GM19035 (cell line): ENCODE measurements around the gene CTAG1B.
"Not testable (repeated sequence)": the region's sequence is repeated elsewhere in the genome, so short reads cannot be mapped to it uniquely, and the experiment has no call there.

Experiments used
- ATAC-seq: cut with Tn5 transposase; IDR thresholded peaks from one replicate; pipeline ENCODE4 v1.9.1; 2021; ENCODE audit not compliant: unreplicated experiment

Gene CTAG1B

GRCh38 chrX:154628960-154629359, 9.9 kb upstream of the CTAG1B start:
- ATAC-seq = not testable (repeated sequence)

DNA sequence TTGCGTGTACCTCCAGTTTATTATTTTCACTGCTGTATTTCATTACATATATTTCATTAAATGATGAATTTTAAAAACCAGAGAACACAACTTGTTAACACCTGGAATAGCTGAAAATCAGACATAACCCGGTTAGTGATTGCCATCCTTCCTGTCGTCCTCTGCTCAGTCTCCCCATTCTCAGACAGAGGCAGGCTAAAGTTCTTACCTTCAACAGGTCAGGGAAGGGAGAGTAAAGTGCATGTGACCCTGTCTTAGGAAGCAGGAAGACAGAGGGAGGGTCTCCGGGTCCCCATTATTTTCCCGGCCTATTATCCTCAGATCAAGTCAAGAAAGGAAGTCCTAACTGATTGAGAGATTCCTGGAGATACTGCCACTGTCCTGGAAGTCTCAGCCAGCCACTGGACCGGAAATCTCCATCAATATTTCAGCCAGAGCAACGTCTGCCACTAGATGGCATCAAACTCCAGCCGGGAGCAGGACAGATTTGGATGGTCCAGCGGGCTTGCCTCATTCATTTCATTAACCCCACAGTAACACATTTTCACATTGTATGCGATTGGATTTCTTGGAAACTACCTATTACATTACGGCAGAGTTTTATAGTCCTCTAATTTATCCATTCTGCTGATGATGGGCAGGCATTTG, 1.8 kb upstream of the CTAG1B start:
- not testable (repeated sequence) for ATAC-seq

GRCh38 chrX:154613586-154613985, 5.5 kb downstream of the CTAG1B start:
- not testable (repeated sequence) for ATAC-seq

- ATAC-seq = not testable (repeated sequence)
These were observed 7.9 kb downstream of the CTAG1B start for GRCh38 chrX:154611146-154611545.

GRCh38 chrX:154608823-154609222, 10.3 kb downstream of the CTAG1B start:
- not testable (repeated sequence) for ATAC-seq

DNA sequence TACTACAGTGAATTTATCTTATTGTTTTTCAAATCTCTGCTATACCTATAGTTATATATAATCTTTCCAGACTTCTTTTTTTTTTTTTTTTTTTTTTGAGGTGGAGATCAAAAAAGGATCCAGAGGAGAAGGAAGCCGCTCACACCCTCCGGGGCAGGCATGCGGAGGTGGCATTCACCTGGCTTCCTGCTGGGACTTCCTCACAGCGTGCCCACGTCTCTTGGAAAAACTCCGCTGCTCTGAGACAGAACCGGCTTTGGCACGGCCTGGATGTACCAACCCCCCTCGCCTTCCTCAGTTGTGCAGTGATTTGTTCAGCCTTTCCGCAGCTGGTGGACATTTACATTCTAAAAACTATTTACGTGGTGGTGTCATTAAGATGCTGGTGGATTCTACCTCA, 11.1 kb downstream of the CTAG1B start:
- not testable (repeated sequence) for ATAC-seq

DNA sequence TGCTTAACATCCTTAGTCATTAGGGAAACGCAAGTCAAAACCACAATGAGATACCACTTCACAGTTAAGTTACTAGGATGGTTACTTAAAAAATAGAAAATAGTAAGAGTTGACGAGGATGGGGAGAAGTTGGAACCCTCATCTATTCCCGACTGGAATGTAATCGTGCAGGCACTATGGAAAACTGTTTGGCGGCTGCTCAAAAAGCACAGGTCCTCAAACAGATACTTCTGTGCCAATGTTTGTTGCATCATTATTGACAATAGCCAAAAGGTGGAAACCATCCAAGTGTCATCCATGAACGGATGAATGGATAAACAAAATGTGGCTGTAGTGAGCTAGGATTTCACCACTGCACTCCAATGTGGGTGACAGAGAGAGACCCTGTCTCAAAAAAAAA, 11.7 kb downstream of the CTAG1B start:
- ATAC-seq = no peak

DNA sequence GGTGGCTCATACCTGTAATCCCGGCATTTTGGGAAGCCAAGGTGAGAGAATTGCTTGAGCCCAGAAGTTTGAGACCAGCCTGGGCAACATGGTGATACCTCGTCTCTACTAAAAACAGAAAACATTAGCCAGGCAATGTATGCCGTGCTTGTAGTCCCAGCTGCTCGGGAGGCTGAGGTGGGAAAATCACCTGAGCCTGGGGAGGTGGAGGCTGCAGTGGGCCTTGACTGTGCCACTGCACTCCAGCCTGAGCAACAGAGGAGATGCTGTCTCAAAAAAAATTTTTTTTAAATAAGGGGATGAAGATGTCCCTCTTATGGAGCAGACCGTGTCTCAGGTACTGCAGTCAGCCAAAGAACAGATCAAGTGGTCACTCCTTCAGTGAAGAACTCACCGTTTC, 13.5 kb downstream of the CTAG1B start:
- ATAC-seq = no peak

DNA sequence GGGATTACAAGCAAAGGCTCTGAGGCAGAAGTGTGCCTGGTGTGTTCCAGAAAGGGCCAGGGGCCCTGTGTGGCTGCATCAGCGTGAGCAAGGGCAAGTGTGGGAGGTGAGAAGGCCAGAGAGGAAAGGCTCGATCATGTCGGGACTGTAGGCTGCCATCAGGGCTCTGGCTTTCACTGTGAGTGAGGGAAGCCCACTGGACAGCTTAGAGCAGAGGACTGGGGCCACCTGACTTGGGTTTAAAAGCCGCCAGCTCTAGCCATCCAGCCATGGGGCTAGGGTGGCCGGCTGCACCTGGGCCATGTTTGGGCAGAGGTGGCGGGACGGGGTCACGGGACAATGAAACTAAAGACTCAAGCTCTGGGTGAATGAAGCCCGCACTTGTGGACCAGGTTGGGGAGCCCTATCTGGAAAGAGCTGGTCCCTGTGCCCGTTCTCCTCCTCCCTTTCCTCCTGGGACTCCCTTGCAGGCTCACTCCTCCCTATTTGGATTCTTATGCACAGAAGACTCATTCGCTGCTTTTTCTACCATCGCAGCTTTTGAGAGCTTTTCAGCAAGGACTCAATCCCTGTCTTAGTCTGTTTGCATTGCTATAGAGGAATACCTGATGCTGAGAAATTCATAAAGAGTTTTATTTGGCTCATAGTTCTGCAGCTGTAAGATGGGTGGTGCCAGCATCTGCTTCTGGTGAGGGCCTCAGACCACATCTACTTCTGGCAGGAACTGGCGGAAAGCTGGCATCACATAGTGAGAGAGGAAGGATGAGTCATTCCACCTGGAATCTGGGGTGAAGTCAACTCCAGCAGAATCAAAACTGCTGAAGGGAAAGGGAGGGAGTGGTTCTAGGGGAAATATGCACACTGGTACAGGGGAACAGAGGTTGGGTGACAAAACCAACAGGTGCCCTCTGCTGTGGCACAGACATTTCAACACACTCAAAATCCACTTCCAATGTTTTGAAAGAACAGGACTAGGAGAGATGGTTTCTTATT, 15.3 kb downstream of the CTAG1B start:
- ATAC-seq = no peak

GRCh38 chrX:154602766-154603437, 16.2 kb downstream of the CTAG1B start:
- no peak for ATAC-seq

DNA sequence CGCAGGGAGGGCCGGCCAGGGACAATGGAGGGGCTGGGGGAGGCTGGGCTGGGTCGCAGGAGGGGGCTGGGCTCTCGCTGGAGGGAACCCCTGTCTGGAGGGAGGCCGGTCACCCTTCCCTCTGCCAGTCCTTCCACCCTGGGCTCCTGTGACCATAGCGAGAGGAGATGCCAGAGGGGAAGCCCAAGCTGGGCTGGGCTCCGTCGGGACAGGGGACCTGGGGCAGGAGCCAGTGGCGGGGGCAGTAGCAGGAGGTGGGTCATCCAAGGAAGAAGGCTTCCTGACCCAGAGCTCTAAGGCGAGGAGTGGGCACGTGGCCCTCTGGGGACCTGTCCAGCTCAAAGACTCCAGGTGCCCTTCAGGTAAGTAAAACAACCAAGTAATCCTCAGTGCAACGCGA, 16.9 kb downstream of the CTAG1B start:
- ATAC-seq = no peak

- ATAC-seq = no peak
These were observed 18.2 kb downstream of the CTAG1B start for GRCh38 chrX:154600759-154601374.

DNA sequence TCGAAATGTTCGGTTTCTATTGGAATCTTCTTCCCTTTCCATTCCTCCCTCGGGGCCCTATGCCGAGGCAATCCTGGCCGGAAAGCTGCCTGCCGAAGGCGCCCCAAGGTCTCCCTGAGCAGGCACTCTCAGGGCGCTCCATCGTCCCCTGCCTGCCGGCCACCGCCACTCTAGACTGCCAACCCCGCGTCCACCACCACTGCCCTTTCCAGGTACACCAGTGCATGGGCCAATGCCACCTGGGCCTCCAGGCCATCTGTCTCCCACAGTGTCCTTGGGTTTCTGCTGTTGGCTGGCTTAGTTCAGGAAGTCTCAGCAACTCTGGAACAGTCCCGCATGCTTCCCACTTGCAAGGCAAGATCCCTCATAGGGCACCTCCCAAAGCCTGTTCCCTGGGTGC, 19.6 kb downstream of the CTAG1B start:
- no peak for ATAC-seq

- no peak for ATAC-seq
These were observed 20.4 kb downstream of the CTAG1B start for GRCh38 chrX:154598656-154599055.

DNA sequence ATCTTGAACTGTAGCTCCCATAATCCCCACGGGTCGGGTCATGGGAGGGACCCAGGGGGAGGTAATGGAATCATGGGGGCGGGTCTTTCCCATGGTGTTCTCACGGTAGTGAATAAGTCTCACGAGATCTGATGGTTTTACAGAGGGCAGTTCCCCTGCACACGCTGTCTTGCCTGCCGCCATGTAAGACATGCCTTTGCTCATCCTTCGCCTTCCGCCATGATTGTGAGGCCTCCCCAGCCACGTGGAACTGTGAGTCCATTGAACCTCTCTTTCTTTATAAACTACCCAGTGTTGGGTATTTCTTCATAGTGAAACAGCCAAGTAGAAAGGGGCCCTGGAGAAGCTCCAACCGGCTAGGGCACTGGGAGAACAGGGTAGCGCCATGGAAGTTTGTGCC, 21.9 kb downstream of the CTAG1B start:
- ATAC-seq = no peak

DNA sequence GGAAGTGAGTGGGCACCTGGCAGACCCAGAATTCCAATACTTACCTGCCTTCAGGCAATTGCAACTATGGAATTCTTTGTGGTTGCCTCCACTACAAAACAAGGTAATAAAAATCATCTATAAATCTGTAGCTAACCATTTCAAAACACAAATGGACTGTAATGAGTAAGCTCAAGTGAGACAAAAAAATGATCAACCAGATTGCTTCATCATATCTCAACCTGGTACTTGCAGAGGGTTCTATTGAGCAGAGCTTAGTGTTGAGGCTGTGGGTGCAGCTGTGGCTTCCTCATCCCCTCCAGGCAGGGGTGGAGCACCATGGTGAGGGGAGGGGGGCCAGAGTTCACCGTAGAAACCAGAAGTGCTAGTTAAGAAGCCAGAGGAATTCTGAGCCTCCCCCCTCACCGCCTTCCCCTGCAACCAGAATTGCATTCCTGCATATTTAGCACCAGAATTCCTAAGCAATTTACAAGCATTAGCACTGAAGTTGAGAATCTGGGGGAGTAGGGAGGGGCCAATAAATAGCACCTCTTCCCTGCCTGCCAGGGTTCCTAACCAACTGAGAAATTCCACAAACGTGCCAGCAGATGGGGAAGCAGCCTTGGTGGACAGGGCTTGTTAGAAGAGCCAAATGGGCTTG, 22.7 kb downstream of the CTAG1B start:
- ATAC-seq = no peak

- no peak for ATAC-seq
These were observed 23.4 kb downstream of the CTAG1B start for GRCh38 chrX:154595559-154596249.

DNA sequence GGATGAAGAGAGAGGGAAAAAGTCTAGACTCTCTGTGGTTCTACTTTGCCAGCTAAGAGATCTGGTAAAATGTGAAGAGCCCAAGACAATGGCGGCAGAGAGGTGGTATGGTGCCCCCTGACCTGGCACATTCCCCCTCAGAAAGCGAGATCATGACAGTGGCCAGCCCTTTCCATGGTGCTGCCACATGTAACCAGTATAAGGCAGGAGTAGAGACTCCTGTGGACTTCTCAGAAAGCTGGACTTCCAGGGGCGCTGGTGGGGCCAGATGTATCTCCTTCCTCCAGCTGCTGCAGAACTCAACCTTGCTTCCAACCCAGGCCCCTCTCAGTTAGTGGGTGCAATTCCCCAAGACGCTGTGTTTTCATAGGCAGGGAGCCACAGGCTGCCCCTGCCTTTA, 24.6 kb downstream of the CTAG1B start:
- ATAC-seq = no peak

GRCh38 chrX:154593201-154593600, 25.9 kb downstream of the CTAG1B start:
- ATAC-seq = no peak

GRCh38 chrX:154592505-154592904, 26.6 kb downstream of the CTAG1B start:
- no peak for ATAC-seq
